ELR (cell line): ENCODE results near the gene ARL15.

Experiments
- DNase-seq: peaks from one replicate; pipeline ENCODE4 v3.0.0-alpha.2; 2015; ENCODE audit warnings: low read depth

Gene ARL15

GRCh38 chr5:54282876-54283275 lies 27.5 kb downstream of the ARL15 start:
- no peak for DNase-seq

- DNase-seq = no peak
Measured at GRCh38 chr5:54281960-54282692, 28.2 kb downstream of the ARL15 start.

- DNase-seq = no peak
Measured at GRCh38 chr5:54279960-54280359, 30.4 kb downstream of the ARL15 start.

- DNase-seq = no peak
Measured at GRCh38 chr5:54278979-54279717, 31.2 kb downstream of the ARL15 start.

- DNase-seq = no peak
Measured at GRCh38 chr5:54278036-54278830, 32.1 kb downstream of the ARL15 start.

DNA sequence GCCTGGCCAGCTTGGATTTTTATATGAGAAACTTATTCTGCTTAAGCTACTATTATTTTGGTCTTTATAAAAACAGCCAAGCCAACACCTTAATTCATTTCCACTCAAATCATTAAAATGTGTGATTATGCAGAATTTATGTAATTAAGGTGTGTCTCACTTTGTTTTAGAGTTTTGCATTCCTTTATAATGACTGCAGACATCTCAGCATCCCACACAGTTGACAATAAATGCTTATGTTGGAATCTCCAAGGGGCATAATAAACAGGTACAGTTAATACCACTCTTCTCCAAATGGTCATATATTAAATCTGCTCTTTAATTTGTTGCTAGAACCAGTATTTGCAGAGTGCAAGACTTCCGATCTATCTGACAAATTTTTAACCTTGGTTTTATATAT lies 34.3 kb downstream of the ARL15 start:
- DNase-seq = no peak

GRCh38 chr5:54275361-54275760 lies 35.0 kb downstream of the ARL15 start:
- DNase-seq = peak; percentile 9

- DNase-seq = no peak
Measured at GRCh38 chr5:54274944-54275343, 35.4 kb downstream of the ARL15 start.

DNA sequence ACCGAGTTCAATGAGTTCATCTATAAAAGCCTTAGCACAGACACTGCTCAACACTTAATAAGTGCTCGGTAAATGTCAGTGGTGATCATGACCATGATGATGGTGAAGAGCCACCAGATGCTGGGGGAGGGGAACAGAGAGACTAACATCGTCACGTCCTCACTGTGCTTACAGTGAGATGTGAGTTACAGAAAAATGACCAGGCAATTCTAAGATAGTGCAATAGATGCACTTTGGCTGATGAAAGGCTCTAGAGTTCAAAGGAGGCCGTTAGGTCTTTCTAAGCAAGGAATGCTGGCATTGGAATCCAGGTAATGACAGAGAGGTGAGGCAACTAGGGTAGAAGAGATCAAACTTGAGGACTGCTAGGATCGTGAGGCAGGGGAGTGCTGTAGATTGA lies 36.7 kb downstream of the ARL15 start:
- DNase-seq = no peak

DNA sequence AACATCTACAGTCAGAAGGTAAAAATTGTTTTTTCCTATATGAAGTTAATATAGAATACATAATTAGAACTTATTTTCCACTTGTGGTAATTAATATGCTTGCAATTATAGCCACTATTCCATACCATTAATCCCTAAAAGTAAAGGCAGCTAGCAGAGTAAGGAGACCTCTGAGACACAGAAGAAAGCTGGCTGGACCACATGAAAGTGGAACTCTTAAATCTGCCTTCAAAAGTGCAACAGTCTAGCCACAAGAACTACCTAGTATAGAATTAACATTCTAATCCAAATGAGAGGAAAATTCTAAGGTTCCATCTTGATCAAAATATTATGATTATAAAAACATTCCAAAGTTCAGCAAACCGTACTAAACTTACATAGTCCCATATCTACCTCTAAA lies 37.6 kb downstream of the ARL15 start:
- no peak for DNase-seq

DNA sequence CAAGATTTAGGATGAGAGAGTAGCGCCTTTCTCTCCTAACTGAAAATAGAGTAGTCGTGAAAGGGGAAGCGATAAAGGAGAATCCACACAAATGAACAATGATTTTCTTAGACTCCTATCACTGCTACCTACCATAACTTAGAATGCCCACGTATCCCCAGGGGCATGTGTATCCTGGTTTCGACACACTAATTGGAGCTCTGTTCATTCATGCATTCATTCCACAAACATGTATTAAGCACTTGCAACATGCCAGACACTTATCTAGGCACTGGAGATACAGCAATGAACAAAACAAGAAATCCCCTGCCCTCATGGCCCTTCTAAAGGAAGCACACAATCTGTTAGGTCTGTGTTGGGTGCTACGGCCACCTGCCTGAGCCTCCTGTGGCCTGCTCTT lies 40.0 kb downstream of the ARL15 start:
- no peak for DNase-seq

DNA sequence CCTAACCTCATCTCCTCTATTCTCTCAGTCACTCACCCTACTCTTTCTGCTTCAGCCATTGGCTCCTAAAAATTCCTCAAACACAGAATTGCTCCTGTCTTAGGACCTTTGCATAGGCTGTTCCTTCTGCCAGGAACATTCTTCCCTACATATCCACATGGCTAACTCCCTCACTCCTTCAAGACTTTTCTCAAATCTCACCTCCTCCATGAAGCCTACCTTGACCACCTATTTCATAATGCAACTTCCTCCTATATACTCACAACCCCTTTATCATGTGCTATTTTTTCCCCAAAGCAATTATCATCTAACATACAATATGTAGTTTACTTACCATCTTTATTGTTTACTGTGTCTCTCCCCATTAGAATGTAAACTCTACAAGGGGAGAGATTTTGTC lies 45.8 kb downstream of the ARL15 start:
- no peak for DNase-seq

DNA sequence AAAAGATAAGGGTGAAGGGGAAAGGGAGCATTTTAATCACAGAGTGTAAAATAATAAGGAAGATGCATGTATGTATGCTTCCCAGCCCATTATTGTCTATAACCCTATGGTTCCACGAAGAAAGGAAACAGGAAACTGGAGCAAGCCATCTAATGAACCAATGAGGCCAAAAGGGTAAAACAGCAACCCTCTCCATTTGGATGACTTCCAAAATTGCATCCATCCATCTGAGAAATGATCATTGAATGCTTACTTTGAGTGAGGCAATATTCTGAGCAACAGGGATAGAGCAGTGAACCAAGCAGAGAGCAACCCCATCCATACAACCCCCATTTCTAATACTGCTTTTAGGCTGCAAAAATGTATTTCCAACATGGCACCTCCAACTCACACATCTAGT lies 46.9 kb downstream of the ARL15 start:
- DNase-seq = no peak

DNA sequence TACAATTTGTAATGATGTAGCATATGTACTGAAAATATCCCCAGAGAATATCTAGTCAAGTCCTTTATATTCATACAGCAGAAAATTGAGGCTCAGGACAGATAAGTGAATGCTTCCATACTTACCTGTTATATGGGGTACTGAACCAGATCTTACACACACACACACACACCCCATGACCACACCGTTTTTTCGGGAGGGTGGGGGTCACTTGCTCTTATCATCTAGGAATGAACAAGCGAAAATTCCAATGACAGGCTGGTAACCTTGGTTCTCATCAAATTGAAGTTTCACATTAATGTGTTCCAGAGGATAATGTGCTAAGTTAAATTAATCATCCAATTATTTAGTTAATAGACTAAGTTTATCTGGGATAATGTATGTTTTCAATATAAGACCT lies 48.8 kb downstream of the ARL15 start:
- DNase-seq = no peak

GRCh38 chr5:54259981-54260380 lies 50.4 kb downstream of the ARL15 start:
- no peak for DNase-seq

DNA sequence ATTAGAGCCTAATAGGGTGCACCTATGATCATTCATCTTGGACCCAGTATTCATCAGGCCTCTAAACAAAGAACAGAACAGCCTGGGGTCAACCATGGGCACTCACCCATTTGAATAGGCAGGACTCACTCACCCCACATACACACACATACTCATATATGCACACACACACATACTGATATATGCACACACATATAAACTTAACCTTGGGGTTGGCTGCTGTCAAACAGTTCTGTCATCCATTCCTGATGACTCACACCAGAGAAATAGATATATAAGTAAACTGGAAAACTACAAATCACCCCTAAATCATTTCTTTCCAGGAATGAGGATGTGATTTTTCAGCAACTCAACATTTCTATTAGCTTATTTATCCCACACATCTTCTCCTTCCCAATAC lies 51.3 kb downstream of the ARL15 start:
- peak; percentile 66 for DNase-seq

DNA sequence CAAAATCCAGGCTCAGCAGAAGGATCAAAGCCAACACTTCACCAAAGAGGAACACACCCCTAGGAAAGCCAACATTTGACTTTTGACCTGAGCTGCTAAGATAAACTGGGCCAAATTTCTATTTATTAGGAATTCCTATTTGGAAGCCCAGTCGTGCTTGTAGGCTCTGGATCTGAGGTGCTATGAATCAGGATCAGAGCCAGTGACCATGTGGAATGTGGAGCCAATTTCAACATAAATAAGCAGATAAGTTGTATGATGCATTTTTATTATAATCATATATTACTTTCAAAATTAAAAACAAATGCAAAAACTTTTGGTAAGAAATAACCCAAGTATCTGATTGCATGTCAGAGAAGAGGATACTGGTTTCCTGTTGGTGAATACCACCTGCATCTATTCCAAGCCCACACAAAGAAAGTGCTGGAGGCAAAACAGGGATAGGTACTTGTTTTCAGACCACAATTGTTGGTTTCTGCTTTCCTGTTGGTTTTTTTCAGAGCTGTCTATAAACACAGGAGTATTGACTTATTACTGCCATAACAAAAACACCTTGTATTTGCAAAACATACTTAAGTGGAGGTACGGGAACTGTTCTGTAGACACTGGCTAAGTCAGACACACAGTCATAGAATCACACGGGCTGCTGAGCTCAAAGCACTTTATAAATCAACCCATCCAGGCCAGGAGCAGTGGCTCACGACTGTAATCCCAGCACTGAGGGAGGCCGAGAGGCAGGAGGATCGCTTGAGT lies 52.8 kb downstream of the ARL15 start:
- no peak for DNase-seq

GRCh38 chr5:54254482-54255198 lies 55.7 kb downstream of the ARL15 start:
- DNase-seq = no peak

- DNase-seq = peak; percentile 5
Measured at GRCh38 chr5:54251981-54252380, 58.4 kb downstream of the ARL15 start.

DNA sequence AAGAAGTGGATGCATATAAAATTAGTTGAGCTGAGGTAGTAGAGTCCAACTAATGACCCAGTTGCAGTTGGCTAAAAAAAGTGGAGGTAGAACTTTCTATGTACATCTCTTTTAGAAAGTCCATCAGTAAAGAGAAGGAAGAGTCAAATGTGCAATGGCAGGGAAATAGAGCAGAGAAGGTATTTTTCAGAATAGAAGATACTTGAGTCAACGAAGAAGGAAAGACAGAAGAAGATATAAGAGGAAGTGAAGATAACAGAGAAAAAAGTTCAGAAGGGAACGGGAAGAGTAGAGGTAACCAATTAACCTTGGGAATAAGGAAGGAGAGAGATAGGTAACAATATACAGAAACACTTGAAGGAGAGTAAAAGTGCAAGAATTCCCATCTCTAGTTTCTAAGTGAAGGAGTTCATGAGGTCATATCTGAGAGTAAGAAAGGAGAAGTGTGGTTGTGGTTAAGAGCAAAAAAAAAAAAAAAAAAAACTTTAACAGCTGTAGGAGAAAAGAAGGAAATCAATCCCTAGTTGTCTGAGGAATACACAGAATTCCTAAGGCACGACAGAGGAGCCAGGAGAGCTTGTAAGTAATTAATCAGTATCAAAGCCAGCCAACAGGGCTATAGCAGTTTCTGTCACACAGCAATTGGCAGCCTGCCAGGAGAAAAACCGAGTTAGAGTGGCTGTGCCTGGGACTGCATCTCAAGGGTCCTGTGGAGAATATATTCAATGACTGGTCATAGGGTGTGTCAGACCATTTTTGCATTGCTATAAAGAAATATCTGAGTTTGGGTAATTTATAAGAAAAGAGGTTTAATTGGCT lies 61.0 kb downstream of the ARL15 start:
- DNase-seq = peak; percentile 23

DNA sequence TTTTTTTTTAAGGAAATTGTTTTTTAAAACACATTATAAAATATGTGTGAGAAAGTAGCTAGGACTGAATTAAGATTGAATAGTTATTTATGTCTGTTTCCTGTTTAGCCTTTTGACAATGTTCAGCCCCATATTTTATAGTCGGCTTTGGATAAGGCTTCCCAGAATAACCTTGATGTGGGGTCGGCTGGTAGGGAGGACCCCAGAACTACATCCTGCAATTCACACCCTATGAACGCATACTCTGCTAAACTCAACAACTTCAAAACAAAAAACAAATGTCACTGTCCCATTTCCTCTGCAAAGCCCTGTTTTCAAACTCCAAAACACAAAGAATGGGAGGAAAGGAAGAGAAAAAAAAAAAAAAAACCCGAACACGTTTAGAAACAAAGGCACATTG lies 63.1 kb downstream of the ARL15 start:
- DNase-seq = no peak
